Measurements from ENCODE around the gene CEMP1. TPM values are rescaled to one million over a fixed set of nuclear protein-coding genes. Genes with fewer than 3 reads are reported as not detected.

CEMP1 gene
- total and polyA plus RNA-seq, 8 donors = 0.12 to 1.2 (median 0.71) TPM

GRCh38 chr16:2520784-2521531, 10.2 kb downstream of the CEMP1 start:
- no peak for TF ChIP-seq CTCF (IDR thresholded peaks at IDR 0.05)
- ATAC-seq (peak in 3 of 4 donors; percentile 1 to 8 (median 3)), DNase-seq (peak in 4 of 6 donors; percentile 16 to 78 (median 58)), FAIRE-seq (no peak)
- H3K4me3 ChIP-seq = peak overlapping the region; percentile 38 to 58 (median 47)
- intact Hi-C loops (cut with DNase I) = no loop called here
- 26 to 27% methylated on average over 40 to 41 of the region's 41 CpGs for WGBS, 2 donors
- no peaks in the 10 kb centered on the region for H3K27me3 ChIP-seq
- no peaks in the 10 kb centered on the region for H3K36me3 ChIP-seq
- peak overlapping the region in 2 of 4 donors; percentile 55 to 61 for H3K27ac ChIP-seq
- H3K4me1 ChIP-seq = peaks cover 13 to 32% (median 24%) of the 10 kb centered on the region in 3 donors
- no peaks in the 10 kb centered on the region for H3K9me3 ChIP-seq

GRCh38 chr16:2520097-2520783, 11.0 kb downstream of the CEMP1 start, which contains the start of gene AMDHD2:
AMDHD2 (plus strand) TSS chr16:2520371; CDS start chr16:2520459, 88 bp downstream.
- Histone ChIP-seq H3K27ac (peak within 1 kb of the TSS in 2 of 4 donors; percentile 61 to 67), H3K27me3 (no peaks in the 10 kb centered on the region), H3K36me3 (no peaks in the 10 kb centered on the region), H3K4me3 (peak within 1 kb of the TSS; percentile 38 to 58 (median 47)), H3K4me1 (peaks cover 13 to 35% (median 31%) of the 10 kb centered on the region in 3 donors), H3K9me3 (no peaks in the 10 kb centered on the region)
- WGBS, 2 donors = 0 to 1% methylated on average over 40 to 83 of the region's 83 CpGs
- intact Hi-C loops (cut with DNase I) = no loop called here
- TF ChIP-seq CTCF (IDR thresholded peaks at IDR 0.05) = no peak
- no peak for FAIRE-seq
- ATAC-seq = peak; percentile 65 to 79 (median 68)
- peak; percentile 85 to 94 (median 90) for DNase-seq

GRCh38 chr16:2519711-2520080, 11.5 kb downstream of the CEMP1 start:
- H3K9me3 ChIP-seq = no peaks in the 10 kb centered on the region
- H3K4me1 ChIP-seq = peaks cover 13 to 35% (median 31%) of the 10 kb centered on the region in 3 donors
- intact Hi-C loops (cut with DNase I) = no loop called here
- H3K4me3 ChIP-seq = peak overlapping the region in 2 of 4 donors; percentile 53 to 58
- 50 to 51% methylated on average over 22 of the region's 22 CpGs for whole genome bisulfite sequencing, 2 donors
- no peaks in the 10 kb centered on the region for H3K36me3 ChIP-seq
- DNase-seq (peak in 3 of 6 donors; percentile 38 to 76 (median 58)), FAIRE-seq (no peak), ATAC-seq (peak in 1 of 4 donors; percentile 8)
- TF ChIP-seq CTCF (IDR thresholded peaks at IDR 0.05) = no peak
- H3K27ac ChIP-seq = peak overlapping the region in 2 of 4 donors; percentile 61 to 67
- H3K27me3 ChIP-seq = no peaks in the 10 kb centered on the region

- Histone ChIP-seq H3K27ac (peak overlapping the region in 2 of 4 donors; percentile 61 to 67), H3K4me1 (peaks cover 13 to 35% (median 31%) of the 10 kb centered on the region in 3 donors), H3K4me3 (no peak overlapping the region), H3K27me3 (no peaks in the 10 kb centered on the region), H3K9me3 (no peaks in the 10 kb centered on the region), H3K36me3 (no peaks in the 10 kb centered on the region)
- intact Hi-C loops (cut with DNase I) = no loop called here
- FAIRE-seq (no peak), ATAC-seq (no peak), DNase-seq (peak in 4 of 6 donors; percentile 43 to 87 (median 66))
- 81 to 83% methylated on average over 37 to 39 of the region's 39 CpGs for WGBS, 2 donors
- TF ChIP-seq CTCF (IDR thresholded peaks at IDR 0.05) = no peak
These were observed 12.1 kb downstream of the CEMP1 start for GRCh38 chr16:2518823-2519710.
